K562 (cell line): ENCODE data around the gene MBD3. TPM values are rescaled to one million over a fixed set of nuclear protein-coding genes. Genes with fewer than 3 reads are reported as not detected.

Experiments used
- ATAC-seq: fragments of 200-7000 bp; cut with Tn5 transposase; 3 replicates; pipeline ENCODE4 v1.9.1; 2020; ENCODE audit warnings: moderate library complexity
- BruUV-seq: library from RNA; stranded (reverse); fragments of 400-500 nt; replicated peaks from 2 replicates; lab custom pipeline; 2021; lab: Mats Ljungman, UMichigan
- CTCF ChIA-PET: fragments of 300-600 bp; formaldehyde crosslinking; extraction: SDS; loops from one replicate; lab custom pipeline; 2021; ENCODE audit warnings: low intra/inter-chr PET ratio; lab: Yijun Ruan, JAX
- POLR2A ChIA-PET: fragments of 300-600, 350-650 bp; sonication (Branson Sonifier 250); formaldehyde crosslinking; extraction: SDS; loops from one replicate; lab custom pipeline; 2021; ENCODE audit warnings: antibody characterized with exemption, inconsistent platforms; lab: Yijun Ruan, JAX
- DNase-seq, 4 experiments: peaks; one replicate each; pipeline versions ENCODE4 v3.0.0 to v3.0.0-alpha.2; 2011 to 2018; ENCODE audit warnings: low spot score in 3 of 4, mixed read lengths in 3 of 4; ENCODE audit errors: extremely low read depth in 1 of 4
- FAIRE-seq: peaks from 2 replicates; lab custom pipeline; 2011; peaks lifted over from hg19 to GRCh38; lab: Jason Lieb, UNC
- H2AFZ ChIP-seq: 2 replicates; pipeline ENCODE4 v1.6.0; 2011; ENCODE audit warnings: low read depth, low read length, control low read depth, inconsistent platforms
- H3K27ac ChIP-seq: fragments of 200-600 bp; 3 replicates; pipeline ENCODE4 v1.8.0; 2011; ENCODE audit warnings: low read depth, mild to moderate bottlenecking, control low read depth, inconsistent platforms, low read length, moderate library complexity, mixed read lengths; ENCODE audit errors: extremely low read depth
- H3K27me3 ChIP-seq, 2 experiments: fragments of 300-600 bp in 1 of 2; 2 replicates in 1 of 2; 3 replicates in 1 of 2; pipeline versions ENCODE4 v1.6.0 to v1.8.0; 2011; ENCODE audit warnings: inconsistent platforms in 2 of 2, low read length in 2 of 2, mild to moderate bottlenecking in 1 of 2, mixed read lengths in 1 of 2, moderate library complexity in 1 of 2; ENCODE audit not compliant: control insufficient read depth in 2 of 2, insufficient read depth in 2 of 2
- H3K36me3 ChIP-seq: fragments of 300-600 bp; 3 replicates; pipeline ENCODE4 v1.8.0; 2011; ENCODE audit warnings: mild to moderate bottlenecking, low read length, inconsistent platforms; ENCODE audit not compliant: control insufficient read depth, insufficient read depth
- H3K4me1 ChIP-seq, 2 experiments: fragments of 200-600 bp in 1 of 2; replicated peaks in 1 of 2; 2 replicates in 1 of 2; 3 replicates in 1 of 2; pipeline versions ENCODE4 v1.5.1 to v1.8.0; 2011; ENCODE audit warnings: inconsistent platforms in 2 of 2, low read length in 2 of 2, mild to moderate bottlenecking in 1 of 2, mixed read lengths in 1 of 2, moderate library complexity in 1 of 2; ENCODE audit not compliant: control insufficient read depth in 2 of 2, insufficient read depth in 2 of 2
- H3K4me2 ChIP-seq: 2 replicates; pipeline ENCODE4 v1.6.1; 2011; ENCODE audit warnings: low read length, control low read depth, inconsistent platforms, mixed read lengths; ENCODE audit not compliant: insufficient read depth
- H3K4me3 ChIP-seq: fragments of 200-600 bp; sonication (generic), shearing (Covaris generic); 2 replicates; pipeline ENCODE4 v1.5.1; 2016; ENCODE audit warnings: control low read depth, inconsistent platforms
- H3K79me2 ChIP-seq: fragments of 200-600 bp; 3 replicates; pipeline ENCODE4 v1.8.0; 2011; ENCODE audit warnings: low read length, inconsistent platforms; ENCODE audit not compliant: control insufficient read depth, insufficient read depth
- H3K9ac ChIP-seq, 2 experiments: 2 replicates each; pipeline versions ENCODE4 v1.6.0 to v1.6.1; 2011; ENCODE audit warnings: low read depth in 2 of 2, low read length in 2 of 2, control low read depth in 1 of 2, inconsistent platforms in 1 of 2, mild to moderate bottlenecking in 1 of 2, mixed read lengths in 1 of 2; ENCODE audit not compliant: insufficient read depth in 1 of 2
- H3K9me1 ChIP-seq: one replicate; pipeline ENCODE4 v1.6.0; 2011; ENCODE audit warnings: inconsistent platforms, mild to moderate bottlenecking, low read length, moderate library complexity; ENCODE audit not compliant: control insufficient read depth, insufficient read depth
- H3K9me3 ChIP-seq: replicated peaks from 2 replicates; pipeline ENCODE4 v1.5.1; 2011; ENCODE audit warnings: low read depth, low read length, inconsistent platforms; ENCODE audit not compliant: control insufficient read depth, insufficient read depth
- H4K20me1 ChIP-seq: replicated peaks from 2 replicates; pipeline ENCODE4 v1.6.1; 2011; ENCODE audit warnings: low read length, inconsistent platforms, mixed read lengths; ENCODE audit not compliant: control insufficient read depth, insufficient read depth
- FOXA3 ChIP-seq, 2 experiments: fragments of 450-650 bp in 1 of 2; sonication (generic) in 1 of 2; formaldehyde crosslinking; IDR thresholded peaks in 1 of 2; conservative IDR thresholded peaks in 1 of 2; 2 replicates each; pipeline versions ENCODE4 v1.4.0 to v1.8.0; 2020 to 2022; ENCODE audit warnings: mild to moderate bottlenecking in 2 of 2, missing genetic modification reagents in 1 of 2
- JUN ChIP-seq, 2 experiments: sonication (generic) in 1 of 2; formaldehyde crosslinking in 1 of 2; IDR thresholded peaks; 2 replicates each; pipeline versions ENCODE4 v1.6.1 to v1.8.0; 2012 to 2022; ENCODE audit warnings: borderline replicate concordance in 2 of 2, mild to moderate bottlenecking in 2 of 2, improper control_type of control experiment in 1 of 2, low read depth in 1 of 2, low read length in 1 of 2, missing genetic modification reagents in 1 of 2
- WGBS: fragments of 100-300 bp; shearing (Covaris generic); methylation state at CpG from one replicate; pipeline ENCODE4 v1.1.6; 2016; ENCODE audit warnings: low coverage, mixed read lengths; ENCODE audit not compliant: insufficient coverage; ENCODE audit errors: missing lambda C conversion rate; 5-methylcytosine and 5-hydroxymethylcytosine counted together
- in situ Hi-C: fragments of 300-500 bp; cut with MboI; formaldehyde crosslinking; loops from 4 replicates; pipeline ENCODE4 v1.15.0; 2018; ENCODE audit warnings: inconsistent platforms, mixed read lengths
- intact Hi-C: fragments of 100-400 bp; cut with micrococcal nuclease; formaldehyde crosslinking; loops from 2 replicates; pipeline ENCODE4 v1.14.2; 2022
- polyA plus RNA-seq, 8 experiments: library from polyadenylated mRNA; depleted of rRNA in 4 of 8; stranded (reverse) in 5 of 8; unstranded in 3 of 8; fragments of >200 nt; fragmentation: Nextera tagmentation in 2 of 8; fragmentation: Illumina TruSeq in 1 of 8; extraction: Ambion mirVana in 2 of 8; extraction: Trizol in 1 of 8; gene quantifications; 2 replicates each; pipeline versions ENCODE4 v1.2.1 to v1.2.3, GENCODE V29; 2011 to 2014; ENCODE audit warnings: inconsistent platforms in 1 of 8, missing spikeins in 1 of 8
- total RNA-seq, 7 experiments: library from RNA; depleted of rRNA in 6 of 7; stranded (reverse); fragments of >200 nt in 6 of 7; fragmentation: Illumina TruSeq in 2 of 7; extraction: Trizol in 2 of 7; gene quantifications; 2 replicates each; pipeline versions ENCODE4 v1.2.1 to v1.2.3, GENCODE V29; 2011 to 2021; ENCODE audit warnings: low replicate concordance in 1 of 7
- TF ChIP-seq, protein P1 (sequence below), 2 experiments: fragments of 450-650 bp in 1 of 2; sonication (generic) in 1 of 2; formaldehyde crosslinking in 1 of 2; IDR thresholded peaks in 1 of 2; conservative IDR thresholded peaks in 1 of 2; 2 replicates each; pipeline versions ENCODE4 v1.6.1 to v1.8.1; 2016 to 2023; ENCODE audit warnings: mild to moderate bottlenecking in 2 of 2, moderate library complexity in 2 of 2, inconsistent platforms in 1 of 2, missing genetic modification reagents in 1 of 2

MBD3 gene
- total and polyA plus RNA-seq, 9 of the 15 experiments (the other 6 are each of a cell fraction or from before 2014, with no cell fraction given): 0.24 to 137 (median 30.9) TPM

DNA sequence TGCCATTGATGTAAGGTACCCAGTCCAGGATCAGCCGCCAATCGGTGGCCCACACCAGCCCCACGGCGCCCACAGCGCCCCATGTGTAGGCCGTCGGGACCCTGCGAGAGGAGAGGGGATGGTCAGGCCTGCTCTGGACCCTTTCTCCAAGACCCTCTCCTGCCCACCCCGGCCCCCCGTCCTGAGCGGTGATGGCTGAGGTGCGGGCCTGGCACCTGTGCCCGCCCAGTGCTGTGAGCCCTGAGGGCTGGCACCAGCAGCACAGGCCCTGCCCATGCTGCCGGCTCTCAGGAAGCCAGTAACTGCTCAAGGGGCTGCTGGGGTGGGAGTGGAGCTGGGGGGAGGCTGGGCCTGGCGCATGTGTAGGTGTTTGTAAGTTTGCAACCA is 6.8 kb upstream of the MBD3 start:
- peaks cover 25 to 58% of the 10 kb centered on the region in 2 experiments for H3K4me1 ChIP-seq
- H3K36me3 ChIP-seq: peaks cover 75% of the 10 kb centered on the region
- no peak overlapping the region for H3K27ac ChIP-seq
- peaks cover 63% of the 10 kb centered on the region for H3K79me2 ChIP-seq
- FAIRE-seq (no peak), ATAC-seq (no peak), DNase-seq (no peak)
- in situ Hi-C loops: no loop called here
- intact Hi-C loops: no loop called here
- ChIA-PET CTCF (no interaction called here), POLR2A (interaction anchor here (0.6 kb wide), 1 partner anchor 739 kb away, joined by 3 read pairs; no protein-coding TSS in a partner anchor)
- peaks cover 18% of the 10 kb centered on the region for H4K20me1 ChIP-seq
- BruUV-seq: no TSS peak
- peaks cover 3% of the 10 kb centered on the region for H3K9me1 ChIP-seq
- TF ChIP-seq JUN (IDR thresholded peaks at IDR 0.05; ENCODE audit: borderline replicate concordance, low read depth, low read length) (no peak), JUN (CRISPR knock-in tag; IDR thresholded peaks at IDR 0.05; ENCODE audit: borderline replicate concordance) (0 out of 2 replicates have a peak, but pooled peaks have one; percentile 22), FOXA3 (CRISPR knock-in tag; conservative IDR thresholded peaks at IDR 0.05 in 1 of 2, IDR thresholded peaks at IDR 0.05 in 1 of 2) (0 out of 4 replicates have a peak, but pooled peaks of 1 of the 2 experiments have one; percentile 28)
- TF ChIP-seq, protein P1, sequence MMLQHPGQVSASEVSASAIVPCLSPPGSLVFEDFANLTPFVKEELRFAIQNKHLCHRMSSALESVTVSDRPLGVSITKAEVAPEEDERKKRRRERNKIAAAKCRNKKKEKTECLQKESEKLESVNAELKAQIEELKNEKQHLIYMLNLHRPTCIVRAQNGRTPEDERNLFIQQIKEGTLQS (IDR thresholded peaks at IDR 0.05): no peak
- TF ChIP-seq, protein P1 (CRISPR knock-in tag; conservative IDR thresholded peaks at IDR 0.05): no peak
- H3K27me3 ChIP-seq: no peaks in the 10 kb centered on the region
- H3K4me3 ChIP-seq: no peak overlapping the region
- WGBS: 98% methylated on average over 14 of the region's 15 CpGs
- no peak overlapping the region for H2AFZ ChIP-seq
- H3K4me2 ChIP-seq: no peak overlapping the region
- peak overlapping the region in 1 of 2 experiments; percentile 85; a peak in 2 of 4 replicates for H3K9ac ChIP-seq
- H3K9me3 ChIP-seq: no peaks in the 10 kb centered on the region
